Neural crest cell (in vitro differentiated cells): ENCODE data around the gene KCNIP3. TPM values are rescaled to one million over a fixed set of nuclear protein-coding genes. Genes with fewer than 3 reads are reported as not detected.

Experiments
- DNase-seq: peaks from one replicate; pipeline ENCODE4 v3.0.0; 2021; ENCODE audit warnings: low read depth, mixed read lengths, low spot score
- H3K27ac Mint-ChIP-seq: one replicate; pipeline ENCODE4 v1.8.0; 2021; ENCODE audit warnings: mild to moderate bottlenecking, mixed read lengths; ENCODE audit not compliant: unreplicated experiment
- H3K27me3 Mint-ChIP-seq: 2 replicates; pipeline ENCODE4 v1.8.0; 2021; ENCODE audit warnings: low read depth, mild to moderate bottlenecking, mixed read lengths
- H3K36me3 Mint-ChIP-seq: 2 replicates; pipeline ENCODE4 v1.8.0; 2021; ENCODE audit warnings: low read depth, mild to moderate bottlenecking, mixed read lengths
- H3K4me1 Mint-ChIP-seq: 2 replicates; pipeline ENCODE4 v1.8.0; 2021; ENCODE audit warnings: mixed read lengths
- H3K4me3 Mint-ChIP-seq: one replicate; pipeline ENCODE4 v1.8.0; 2021; ENCODE audit warnings: mild to moderate bottlenecking, mixed read lengths
- H3K9me3 Mint-ChIP-seq: 2 replicates; pipeline ENCODE4 v1.8.0; 2021; ENCODE audit warnings: mixed read lengths
- total RNA-seq: library from RNA; stranded (reverse); gene quantifications from 2 replicates; pipeline ENCODE4 v1.2.1, GENCODE V29; 2021
- TF ChIP-seq, protein P1 (sequence below): fragments of 200-600 bp; sonication (generic); conservative IDR thresholded peaks from 2 replicates; pipeline ENCODE4 v1.5.0; 2021; ENCODE audit warnings: antibody characterized with exemption, mild to moderate bottlenecking

KCNIP3 gene
- total RNA-seq, 1 donor from 2014 or later = 2.9 TPM

- no peak for DNase-seq
- Mint-ChIP-seq H3K4me3 (peak overlapping the region; percentile 72), H3K9me3 (no peaks in the 10 kb centered on the region), H3K27ac (no peak overlapping the region), H3K4me1 (no peaks in the 10 kb centered on the region), H3K27me3 (peaks cover 66% of the 10 kb centered on the region), H3K36me3 (no peaks in the 10 kb centered on the region)
- TF ChIP-seq, protein P1, sequence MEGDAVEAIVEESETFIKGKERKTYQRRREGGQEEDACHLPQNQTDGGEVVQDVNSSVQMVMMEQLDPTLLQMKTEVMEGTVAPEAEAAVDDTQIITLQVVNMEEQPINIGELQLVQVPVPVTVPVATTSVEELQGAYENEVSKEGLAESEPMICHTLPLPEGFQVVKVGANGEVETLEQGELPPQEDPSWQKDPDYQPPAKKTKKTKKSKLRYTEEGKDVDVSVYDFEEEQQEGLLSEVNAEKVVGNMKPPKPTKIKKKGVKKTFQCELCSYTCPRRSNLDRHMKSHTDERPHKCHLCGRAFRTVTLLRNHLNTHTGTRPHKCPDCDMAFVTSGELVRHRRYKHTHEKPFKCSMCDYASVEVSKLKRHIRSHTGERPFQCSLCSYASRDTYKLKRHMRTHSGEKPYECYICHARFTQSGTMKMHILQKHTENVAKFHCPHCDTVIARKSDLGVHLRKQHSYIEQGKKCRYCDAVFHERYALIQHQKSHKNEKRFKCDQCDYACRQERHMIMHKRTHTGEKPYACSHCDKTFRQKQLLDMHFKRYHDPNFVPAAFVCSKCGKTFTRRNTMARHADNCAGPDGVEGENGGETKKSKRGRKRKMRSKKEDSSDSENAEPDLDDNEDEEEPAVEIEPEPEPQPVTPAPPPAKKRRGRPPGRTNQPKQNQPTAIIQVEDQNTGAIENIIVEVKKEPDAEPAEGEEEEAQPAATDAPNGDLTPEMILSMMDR = no peak
Measured at GRCh38 chr2:95343429-95344214, 46.5 kb downstream of the KCNIP3 start.

DNA sequence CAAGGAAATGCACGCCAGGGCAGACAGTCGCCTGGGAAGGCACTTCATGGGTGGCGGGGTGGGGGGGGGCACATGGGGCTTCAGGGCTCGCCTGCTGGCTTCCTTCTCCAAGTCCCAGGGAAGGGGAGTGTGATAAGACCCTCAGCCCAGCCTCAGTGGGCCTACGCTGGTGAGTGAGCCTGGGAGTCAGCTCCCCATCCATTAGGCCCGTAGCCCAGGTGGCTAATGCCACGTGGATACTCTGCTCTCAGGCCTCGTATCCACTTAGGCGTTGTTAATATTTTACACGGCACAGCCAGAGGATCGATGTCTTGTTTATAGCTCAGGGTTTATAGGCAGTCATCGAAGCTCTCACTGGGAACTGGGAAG is 47.1 kb downstream of the KCNIP3 start:
- H3K4me3 Mint-ChIP-seq = no peak overlapping the region
- H3K36me3 Mint-ChIP-seq = no peaks in the 10 kb centered on the region
- H3K27me3 Mint-ChIP-seq = peaks cover 72% of the 10 kb centered on the region
- H3K27ac Mint-ChIP-seq = no peak overlapping the region
- DNase-seq = no peak
- TF ChIP-seq, protein P1 = no peak
- H3K4me1 Mint-ChIP-seq = no peaks in the 10 kb centered on the region
- no peaks in the 10 kb centered on the region for H3K9me3 Mint-ChIP-seq

- peak overlapping the region; percentile 54 for H3K4me3 Mint-ChIP-seq
- TF ChIP-seq, protein P1 = no peak
- peaks cover 75% of the 10 kb centered on the region for H3K27me3 Mint-ChIP-seq
- DNase-seq = no peak
- no peaks in the 10 kb centered on the region for H3K9me3 Mint-ChIP-seq
- no peaks in the 10 kb centered on the region for H3K36me3 Mint-ChIP-seq
- H3K4me1 Mint-ChIP-seq = no peaks in the 10 kb centered on the region
- H3K27ac Mint-ChIP-seq = no peak overlapping the region
Measured at GRCh38 chr2:95344656-95345055, 47.5 kb downstream of the KCNIP3 start.

DNA sequence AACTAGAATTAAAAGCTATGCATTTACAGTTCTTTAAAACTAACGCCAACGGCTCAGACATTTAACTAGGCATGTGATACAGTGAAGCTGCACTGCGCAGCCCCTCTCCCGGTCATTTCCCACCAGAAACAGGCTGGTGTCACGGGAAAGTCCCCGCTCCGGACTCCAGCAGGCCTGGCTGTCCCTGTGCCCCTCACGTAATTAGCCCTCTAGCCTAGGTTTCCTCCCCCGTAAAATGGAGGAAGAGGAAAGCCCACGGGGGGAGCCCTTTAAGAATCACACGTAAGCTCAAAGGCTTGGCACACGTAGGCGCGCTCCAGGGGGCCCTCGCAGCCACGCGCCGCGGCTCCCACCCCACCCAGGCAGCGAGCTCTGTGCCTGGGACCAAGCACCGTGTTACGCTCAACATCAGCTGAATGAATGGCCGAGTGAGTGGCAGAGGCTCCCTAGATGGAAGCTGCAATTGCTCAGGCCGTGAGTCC is 48.0 kb downstream of the KCNIP3 start:
- TF ChIP-seq, protein P1 = no peak
- no peaks in the 10 kb centered on the region for H3K9me3 Mint-ChIP-seq
- H3K27ac Mint-ChIP-seq = no peak overlapping the region
- H3K4me1 Mint-ChIP-seq = no peaks in the 10 kb centered on the region
- H3K27me3 Mint-ChIP-seq = peaks cover 75% of the 10 kb centered on the region
- peak overlapping the region; percentile 87 for H3K4me3 Mint-ChIP-seq
- DNase-seq = no peak
- no peaks in the 10 kb centered on the region for H3K36me3 Mint-ChIP-seq

- Mint-ChIP-seq H3K27ac (no peak overlapping the region), H3K4me1 (no peaks in the 10 kb centered on the region), H3K36me3 (no peaks in the 10 kb centered on the region), H3K9me3 (no peaks in the 10 kb centered on the region), H3K4me3 (peak overlapping the region; percentile 87), H3K27me3 (peaks cover 73% of the 10 kb centered on the region)
- peak; percentile 91 for DNase-seq
- TF ChIP-seq, protein P1 = peak; percentile 90
Measured at GRCh38 chr2:95345563-95346230, 48.5 kb downstream of the KCNIP3 start.
